NCI-H1417 (cell line): ENCODE measurements around the gene TXNL4A.

Experiments
- DNase-seq, 3 experiments: peaks; one replicate each; lab custom pipeline; 2025; lab: John Stamatoyannopoulos, UW

The TXNL4A gene

DNA sequence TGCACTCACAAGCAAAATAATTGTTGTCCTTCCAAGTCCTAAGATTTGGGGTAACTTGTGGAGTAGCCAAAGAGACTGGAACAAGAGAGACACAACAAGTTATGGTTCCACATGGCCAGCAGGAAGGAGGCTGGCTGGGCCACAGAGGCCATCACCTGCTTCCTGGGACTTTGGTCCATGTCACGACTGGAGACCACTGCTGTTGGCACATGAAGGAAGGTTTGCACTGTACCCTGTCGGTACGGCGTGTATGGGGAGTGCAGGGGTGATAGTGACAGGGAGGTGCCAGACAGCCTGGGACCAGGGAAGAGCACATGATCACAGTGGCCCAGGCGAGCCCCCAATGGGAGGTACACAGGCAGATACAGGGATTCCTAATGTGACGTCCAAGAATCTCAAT lies 52.4 kb downstream of the TXNL4A start:
- DNase-seq, result no peak

DNA sequence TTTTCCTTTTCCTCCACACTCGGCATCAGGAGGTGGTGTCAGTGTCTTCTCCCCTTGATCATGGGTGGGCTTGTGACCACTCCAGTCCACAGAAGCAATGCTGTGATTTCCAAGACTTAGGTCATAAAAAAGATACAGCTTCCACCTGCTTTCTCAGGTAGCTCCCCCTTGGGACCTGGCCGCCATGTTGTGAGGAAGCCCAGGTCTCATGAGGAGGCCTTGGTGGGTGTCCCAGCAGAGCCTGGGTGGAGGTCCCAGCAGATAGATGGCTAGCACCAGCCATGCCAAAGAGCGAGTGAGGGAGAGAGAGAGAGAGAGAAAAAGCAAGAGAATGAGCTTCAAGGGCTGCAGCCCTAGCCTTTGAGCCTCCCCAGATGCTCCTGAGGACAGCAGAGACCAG lies 52.9 kb downstream of the TXNL4A start:
- DNase-seq, result no peak

DNA sequence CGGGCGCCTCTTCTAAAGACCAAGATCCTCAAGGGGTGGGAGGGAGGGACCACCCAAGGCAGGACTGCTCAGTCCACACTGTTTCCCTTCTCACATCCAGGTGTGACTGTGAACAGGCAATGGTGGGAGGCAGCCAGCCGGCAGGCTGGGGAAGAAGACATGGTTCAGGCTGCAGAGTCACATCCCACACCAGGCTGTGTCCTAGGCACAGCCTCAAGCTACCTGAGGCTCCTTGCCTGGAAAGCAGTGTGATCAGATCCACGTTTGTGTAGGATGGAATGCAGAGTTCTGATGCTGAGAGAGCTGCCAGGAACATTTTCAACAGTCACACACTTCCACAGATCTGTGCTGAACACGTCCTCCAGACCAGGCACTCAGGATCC lies 53.3 kb downstream of the TXNL4A start:
- no peak for DNase-seq

DNA sequence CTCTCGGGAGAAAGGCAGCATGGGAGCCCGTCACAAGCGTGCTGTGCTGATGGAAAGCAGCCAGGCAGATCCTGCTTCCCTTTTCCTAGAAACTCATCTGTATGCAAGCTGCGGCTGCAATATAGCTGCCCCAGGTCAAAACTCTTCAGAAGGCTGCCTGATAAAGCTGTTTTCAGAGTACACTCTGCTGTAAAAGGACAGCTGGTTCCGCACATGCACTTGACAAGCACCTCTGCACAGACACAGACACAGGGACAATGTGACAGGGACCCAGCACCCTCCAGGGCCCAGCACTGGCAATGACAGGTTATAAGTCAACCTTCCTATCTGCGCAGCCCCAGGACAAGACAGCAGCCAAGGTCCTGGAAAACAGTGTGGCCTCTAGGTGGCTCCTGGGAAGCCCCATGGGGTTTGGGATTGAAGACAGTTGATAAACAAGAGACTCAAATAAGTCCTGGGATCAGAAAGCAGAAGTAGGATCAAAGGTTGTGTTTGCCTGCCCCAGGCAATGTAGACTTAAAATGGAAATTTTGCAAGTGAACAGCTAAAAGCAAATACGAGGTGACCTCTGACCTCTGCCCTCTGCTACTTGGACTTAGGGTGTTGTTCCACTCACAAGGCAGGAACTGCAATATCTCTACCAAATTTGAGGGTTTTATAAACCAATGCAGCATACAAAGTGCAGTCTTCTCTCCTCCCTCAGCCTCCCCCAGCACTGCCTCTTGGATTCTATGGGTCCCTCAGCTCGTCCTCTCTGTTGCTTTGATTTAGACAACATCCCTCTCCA lies 53.9 kb downstream of the TXNL4A start:
- no peak for DNase-seq

DNA sequence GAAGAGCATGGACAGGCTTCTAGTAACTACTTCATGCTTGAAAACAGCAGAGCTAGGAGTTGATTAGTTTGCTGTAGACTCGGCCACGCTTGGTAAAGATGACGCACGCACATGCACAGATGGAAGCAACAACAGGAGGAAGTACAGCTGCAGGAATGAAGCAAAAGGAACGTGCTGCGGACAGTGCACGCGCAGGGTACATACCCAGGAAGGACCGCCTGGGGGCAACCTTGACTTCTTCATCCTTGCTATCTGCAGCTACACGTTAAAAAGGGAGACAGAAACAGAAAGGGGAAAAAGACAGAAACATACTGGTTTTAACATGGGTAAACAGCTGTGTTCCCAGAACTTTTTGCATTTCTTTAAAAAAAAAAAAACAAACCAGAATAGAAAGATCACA lies 54.6 kb downstream of the TXNL4A start:
- DNase-seq, result no peak

DNA sequence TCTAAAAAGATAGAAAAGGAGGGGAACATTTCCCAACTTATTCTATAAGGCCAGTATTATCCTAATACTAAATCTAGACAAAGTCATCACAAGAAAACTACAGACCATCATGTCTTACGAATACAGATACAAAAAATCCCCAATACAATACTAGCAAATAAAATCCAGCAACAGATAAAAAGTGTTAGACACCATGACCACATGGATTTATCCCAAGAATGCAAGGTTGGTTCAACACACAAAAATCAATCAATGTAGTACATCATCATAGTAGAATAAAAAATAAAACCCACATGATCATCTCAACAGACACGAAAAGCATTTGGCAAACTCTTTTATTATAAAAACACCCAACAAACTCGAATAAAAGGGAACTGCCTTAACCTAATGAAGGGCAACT lies 55.5 kb downstream of the TXNL4A start:
- peak in 1 of 3 experiments; percentile 16 for DNase-seq

DNA sequence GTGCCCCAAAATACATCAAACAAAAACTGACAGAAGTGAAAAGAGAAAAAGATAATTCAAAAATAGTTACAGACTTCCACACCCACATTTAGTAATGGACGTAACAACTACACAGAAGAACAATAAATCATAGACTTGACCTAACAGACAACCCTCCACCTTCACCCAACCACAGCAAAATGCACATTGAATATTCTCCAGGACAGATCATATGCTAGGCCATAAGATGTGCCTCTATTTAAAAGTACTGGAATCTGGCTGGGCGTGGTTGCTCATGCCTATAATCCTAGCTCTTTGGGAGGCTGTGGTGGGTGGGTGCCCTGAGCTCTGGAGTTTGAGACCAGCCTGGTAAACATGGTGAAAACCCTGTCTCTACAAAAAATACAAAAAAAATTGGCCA lies 56.9 kb downstream of the TXNL4A start:
- no peak for DNase-seq

DNA sequence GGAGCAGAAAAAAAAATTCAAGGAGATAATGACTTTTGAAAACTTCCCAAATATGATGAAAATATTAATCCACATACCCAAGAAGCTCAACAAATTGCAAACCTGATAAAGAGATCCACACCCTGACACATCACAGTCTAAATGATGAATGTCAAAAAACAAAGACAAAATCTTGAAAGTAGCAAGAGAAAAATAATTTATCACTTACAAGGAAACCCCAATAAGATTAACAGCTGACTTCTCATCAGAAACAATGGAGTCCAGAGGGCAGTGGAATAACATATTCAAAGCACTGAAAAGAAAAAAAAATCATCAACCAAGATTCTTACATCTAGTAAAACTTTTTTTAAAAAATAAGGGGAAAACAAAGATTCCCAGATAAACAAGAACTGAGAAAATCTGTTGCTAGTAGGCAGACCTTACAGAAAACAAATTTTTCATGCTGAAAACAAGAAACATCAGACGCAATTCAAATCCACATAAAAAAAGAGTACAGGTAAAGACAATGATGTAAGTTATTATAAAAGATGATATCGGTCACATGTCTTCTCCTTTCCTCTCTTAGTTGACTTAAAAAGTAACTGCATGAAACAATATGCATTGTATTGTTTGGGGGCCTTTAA lies 58.2 kb downstream of the TXNL4A start:
- peak in 1 of 3 experiments; percentile 22 for DNase-seq

DNA sequence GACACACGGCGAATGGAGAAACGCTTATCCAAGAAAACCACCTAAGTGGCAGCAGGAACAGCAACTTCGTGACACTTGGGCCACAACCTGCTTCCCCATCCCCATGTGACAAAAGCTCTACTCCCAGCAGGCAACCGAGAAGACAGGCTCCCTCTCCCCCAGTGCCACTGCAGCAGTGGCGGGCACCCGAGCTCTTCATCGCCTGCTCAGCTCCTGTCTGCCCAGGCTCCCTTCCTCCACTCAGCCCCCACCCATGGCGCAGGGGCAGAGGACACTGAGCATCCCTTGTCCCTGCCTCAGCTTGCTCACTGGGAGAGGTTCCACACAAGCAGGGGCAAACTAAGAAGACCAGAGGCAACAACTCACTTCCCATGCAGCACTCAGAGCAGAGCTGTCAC lies 59.8 kb downstream of the TXNL4A start:
- no peak for DNase-seq

DNA sequence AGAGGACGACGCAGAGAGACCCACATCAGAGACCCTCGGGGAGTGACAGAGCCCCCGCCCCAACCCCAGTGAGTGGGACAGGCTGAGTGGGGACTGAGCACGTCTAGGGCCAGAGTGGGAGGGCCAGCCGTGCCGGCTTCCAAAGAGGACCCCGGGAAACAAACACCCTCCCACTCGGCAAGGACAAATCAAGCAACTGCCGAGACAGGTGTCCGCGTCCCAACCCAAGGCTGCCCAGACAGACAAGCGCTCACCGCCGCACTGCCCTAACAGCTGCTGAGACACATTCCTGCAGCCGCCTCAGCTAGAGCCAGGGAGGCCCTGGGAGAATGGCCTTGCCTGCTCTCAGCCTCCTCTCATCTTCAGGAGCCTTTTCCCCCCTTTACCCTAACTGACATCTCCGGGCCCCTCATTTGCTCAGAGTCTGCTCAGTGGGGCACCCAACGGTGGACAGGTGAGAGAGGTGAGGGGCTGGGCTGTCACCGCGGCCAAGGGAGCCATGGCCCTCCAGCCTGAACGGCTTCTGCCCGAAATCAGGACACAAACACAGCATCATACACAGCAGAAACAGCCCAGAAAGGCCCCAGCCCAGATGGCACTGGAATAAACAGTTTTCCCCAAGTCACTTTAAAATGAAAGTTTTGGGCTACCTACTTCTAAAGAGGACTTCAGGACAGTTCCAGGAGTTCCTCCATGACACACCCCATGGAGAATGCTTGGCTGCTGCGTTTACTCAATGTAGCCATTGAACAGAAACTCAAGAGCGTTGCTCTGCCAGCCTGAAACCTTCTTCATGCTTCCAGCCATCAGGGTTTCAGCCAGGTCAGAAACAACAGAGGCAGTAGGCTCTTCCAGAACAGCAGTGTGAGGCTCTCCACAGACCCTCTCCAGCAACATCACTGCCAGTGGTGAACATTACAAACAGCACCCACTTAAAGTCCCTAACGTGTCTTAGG lies 60.5 kb downstream of the TXNL4A start:
- no peak for DNase-seq

DNA sequence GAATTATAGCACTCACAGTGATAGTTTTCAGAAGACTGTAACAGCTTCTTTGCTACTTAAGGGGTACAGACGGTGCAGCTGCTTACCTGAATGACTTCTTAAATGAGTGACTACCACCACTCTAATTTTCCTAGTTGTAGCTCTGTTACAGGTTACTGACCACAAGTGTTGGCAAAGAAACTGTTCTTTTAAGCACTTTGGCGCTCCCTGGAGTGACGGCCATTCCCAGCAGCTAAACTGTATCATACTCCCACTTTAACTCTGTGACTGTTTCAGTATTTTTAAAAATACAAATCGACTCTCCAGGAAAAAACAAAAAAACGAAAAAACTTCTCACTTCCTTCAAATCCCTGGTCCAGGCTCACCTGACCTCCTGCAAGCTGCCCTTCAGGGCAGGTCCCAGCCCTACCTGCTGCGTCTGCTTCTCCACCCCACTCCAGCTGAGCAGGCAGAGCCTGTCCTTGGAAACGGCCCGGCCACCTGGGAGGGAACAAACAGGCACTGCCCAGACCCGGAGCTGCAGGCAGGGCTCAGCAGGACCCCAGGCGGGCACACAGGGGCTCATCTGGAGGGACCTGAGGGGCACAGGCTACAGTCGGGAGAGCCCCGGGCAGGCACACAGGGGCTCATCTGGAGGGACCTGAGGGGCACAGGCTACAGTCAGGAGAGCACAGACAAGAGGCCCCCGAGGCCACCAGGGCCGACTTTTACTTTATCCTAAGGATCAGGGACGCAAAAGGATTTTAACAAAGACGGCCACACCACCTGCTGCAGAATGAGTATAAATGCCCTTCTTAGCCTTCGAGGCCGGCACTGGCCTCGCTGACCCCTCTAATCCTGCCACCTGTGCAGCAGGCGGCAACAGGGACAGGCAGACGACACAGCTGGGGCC lies 61.4 kb downstream of the TXNL4A start:
- DNase-seq, result no peak

DNA sequence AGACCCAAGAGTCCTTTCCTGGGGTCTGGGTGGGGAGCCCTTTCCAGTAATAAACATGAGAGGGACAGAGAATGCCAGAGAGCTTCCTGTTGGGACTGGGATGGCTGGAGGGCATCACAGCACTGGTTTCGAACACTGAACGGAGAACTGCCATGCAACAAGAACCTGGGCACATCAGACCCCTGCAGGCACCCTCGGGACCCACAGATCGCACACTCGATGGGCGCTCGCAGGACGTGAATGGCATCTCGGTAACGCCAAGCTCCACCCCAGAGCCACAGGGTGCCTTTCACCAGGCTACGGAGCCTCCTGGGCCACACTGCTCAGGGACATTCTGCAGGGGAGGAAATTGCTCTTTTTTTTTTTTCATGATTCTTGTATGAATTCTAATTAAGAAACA lies 62.1 kb downstream of the TXNL4A start:
- no peak for DNase-seq

DNA sequence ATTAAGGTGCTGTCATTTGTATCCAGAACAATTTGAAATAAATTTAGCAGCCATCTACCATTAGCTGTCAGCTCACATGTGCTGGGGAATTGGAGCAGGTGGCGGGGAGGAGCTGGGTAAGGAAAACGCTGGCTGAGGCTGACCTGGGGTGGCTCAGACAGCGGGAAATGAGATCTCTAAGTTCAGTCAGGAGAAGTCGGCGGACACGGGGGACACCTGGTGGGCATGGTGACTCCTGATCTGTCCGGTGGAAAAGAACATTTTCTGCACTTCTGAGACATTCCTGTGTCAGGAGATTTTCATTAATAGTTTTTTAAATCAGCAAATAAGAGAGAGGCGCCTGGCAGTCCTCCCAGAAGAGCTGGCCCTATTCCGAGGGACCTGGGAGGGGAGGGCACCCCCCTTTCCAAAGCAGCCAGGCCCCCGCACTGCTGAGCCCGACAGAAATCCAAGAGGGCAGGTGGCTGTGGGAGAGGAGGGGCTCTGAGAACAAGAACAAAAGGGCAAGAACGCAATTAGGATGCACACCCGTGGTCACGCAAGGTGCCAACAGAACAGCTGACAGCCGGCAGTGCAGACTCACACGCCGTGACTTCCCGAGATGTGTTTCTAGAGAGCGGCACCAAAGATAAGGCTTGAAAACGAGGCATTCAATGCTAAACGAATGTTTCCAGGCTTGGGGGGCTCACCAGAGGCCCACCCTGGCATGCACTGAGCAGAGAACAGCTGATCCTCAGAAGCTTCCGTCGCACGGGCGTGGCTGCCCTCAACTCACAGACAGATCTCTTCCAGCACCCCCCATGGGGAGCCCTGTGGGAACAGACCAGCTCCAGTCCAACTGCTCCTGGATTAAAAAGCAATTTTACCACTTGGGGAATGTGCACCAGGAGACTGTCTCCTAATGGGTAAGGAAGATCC lies 63.3 kb downstream of the TXNL4A start:
- peak; percentile 51 to 92 (median 77) for DNase-seq

DNA sequence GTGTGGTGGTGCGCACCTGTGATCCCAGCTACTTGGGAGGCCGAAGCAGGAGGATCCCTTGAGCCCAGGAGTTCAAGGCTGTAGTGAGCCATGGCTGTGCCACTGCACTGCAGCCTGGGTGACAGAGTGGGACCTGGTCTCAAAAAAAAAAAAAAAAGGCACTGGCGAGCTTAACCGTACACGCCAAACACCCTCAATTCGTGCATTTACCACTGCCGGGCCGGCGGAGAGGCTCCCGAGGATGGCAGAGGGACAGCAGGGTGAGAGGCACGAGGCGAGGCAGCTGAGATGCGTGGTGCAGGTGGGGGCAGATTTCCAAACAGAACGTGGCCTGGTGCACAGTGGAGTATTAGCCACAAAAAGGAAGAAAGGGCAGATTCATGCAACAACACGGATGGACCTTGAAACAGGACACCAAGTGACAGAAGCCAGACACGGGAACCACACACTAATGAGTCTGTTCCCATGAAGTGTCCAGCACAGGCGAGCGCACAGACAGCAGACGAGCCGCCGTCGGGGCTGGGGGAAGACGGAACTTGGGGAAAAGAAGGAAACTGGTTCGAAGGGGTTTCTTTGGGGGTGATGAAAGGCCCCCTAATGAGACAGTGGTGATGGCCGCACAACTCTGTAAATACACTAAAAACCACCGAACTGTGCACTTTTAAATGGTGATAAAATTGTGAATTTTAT lies 64.3 kb downstream of the TXNL4A start:
- DNase-seq, result no peak

DNA sequence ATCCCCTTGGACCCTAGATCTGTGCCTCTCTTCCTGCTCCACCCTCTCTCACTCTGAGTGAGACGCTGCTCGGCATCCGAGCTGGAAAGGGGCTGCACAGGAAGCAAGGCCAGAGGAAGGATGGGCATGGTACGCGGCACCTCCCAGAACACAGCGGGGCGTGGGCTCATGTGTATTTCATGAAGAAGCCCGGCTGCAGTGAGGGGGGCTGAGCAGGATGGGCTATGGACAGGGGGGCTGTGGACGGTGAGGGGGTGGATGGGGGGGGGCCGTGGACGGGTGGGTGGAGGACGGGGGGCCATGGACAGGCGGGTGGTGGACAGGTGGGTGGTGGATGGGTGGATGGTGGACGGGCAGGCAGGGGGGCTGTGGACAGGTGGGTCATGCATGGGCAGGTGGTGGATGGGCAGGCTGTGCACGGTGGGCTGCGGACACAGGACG lies 65.4 kb downstream of the TXNL4A start:
- DNase-seq, result no peak

DNA sequence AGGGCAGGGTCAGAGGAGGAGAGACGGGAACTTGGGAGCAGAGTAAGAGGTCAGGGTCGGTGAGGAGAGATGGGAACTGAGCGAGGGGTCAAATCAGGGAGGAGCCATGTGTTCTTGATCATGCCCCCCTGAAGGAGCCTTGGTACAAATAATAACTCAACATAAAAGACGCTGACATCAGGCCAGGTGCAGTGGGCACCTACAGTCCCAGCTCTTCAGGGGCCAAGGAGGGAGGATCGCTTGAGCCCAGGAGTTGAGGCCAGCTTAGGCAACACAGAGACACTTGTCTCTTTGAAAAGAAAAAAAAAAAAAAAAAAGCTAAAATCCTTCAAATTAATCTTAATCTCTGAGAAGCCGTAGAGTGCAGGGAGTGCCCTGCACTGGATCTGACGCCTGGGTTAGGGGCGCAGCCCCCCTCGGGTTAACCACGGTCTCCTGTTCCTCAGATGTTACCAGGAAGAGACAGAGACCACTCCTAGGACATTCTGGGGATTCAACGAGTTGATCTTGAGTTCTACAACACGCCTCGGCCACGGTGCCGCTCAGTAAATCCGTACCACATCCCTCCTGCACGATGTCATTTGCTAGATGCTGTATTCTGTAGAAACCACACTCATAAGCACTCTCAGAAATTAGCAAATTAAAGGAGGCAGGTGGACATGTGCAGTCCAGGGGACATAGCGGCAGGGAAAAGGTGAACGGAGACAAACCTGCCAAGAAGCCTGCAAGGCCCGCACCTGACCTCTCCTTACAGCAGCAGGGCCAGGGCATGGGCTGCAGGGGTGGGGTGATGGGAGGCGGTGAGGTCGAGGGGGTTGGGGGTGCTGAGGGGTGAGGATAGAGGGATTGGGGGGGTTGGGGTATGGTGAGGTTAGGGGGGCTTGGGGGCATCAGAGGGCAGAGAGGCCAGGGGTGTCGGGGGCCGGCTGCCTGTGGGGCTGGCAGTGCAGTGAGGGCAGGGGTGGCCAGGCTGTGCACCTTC lies 66.1 kb downstream of the TXNL4A start:
- no peak for DNase-seq
